Keratinocyte (primary cell): ENCODE data around the gene MFSD11.

Experiments used
- EZH2 ChIP-seq: IDR thresholded peaks from one replicate; pipeline ENCODE4 v1.6.1; 2012; ENCODE audit warnings: inconsistent platforms, mild to moderate bottlenecking, low read length, moderate library complexity
- TF ChIP-seq, protein P1 (sequence below), 3 experiments: IDR thresholded peaks in 1 of 3; conservative IDR thresholded peaks in 1 of 3; optimal IDR thresholded peaks in 1 of 3; 2 replicates in 2 of 3; 3 replicates in 1 of 3; pipeline versions ENCODE3 to v1.5.1; 2011; ENCODE audit warnings: low read length in 3 of 3, mild to moderate bottlenecking in 3 of 3, moderate library complexity in 2 of 3, control low read depth in 1 of 3, inconsistent platforms in 1 of 3; ENCODE audit not compliant: insufficient read depth in 2 of 3; ENCODE audit errors: extremely low read depth in 1 of 3

DNA sequence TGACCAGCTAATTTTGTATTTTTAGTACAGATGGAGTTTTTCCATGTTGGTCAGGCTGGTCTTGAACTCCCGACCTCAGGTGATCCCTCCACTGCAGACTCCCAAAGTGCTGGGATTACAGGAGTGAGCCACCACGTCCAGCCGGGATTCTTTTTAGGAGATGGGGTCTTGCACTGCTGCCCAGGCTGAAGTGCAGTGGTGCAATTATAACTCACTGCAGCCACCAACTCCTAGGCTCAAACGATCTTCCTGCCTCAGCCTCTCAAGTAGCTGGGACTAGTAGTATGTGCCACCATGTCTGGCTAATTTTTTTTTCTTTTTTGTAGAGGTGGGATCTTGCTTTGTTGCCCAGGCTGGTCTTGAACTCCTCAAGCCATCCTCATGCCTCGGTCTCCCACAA lies 73.9 kb downstream of the MFSD11 start:
- TF ChIP-seq, protein P1, sequence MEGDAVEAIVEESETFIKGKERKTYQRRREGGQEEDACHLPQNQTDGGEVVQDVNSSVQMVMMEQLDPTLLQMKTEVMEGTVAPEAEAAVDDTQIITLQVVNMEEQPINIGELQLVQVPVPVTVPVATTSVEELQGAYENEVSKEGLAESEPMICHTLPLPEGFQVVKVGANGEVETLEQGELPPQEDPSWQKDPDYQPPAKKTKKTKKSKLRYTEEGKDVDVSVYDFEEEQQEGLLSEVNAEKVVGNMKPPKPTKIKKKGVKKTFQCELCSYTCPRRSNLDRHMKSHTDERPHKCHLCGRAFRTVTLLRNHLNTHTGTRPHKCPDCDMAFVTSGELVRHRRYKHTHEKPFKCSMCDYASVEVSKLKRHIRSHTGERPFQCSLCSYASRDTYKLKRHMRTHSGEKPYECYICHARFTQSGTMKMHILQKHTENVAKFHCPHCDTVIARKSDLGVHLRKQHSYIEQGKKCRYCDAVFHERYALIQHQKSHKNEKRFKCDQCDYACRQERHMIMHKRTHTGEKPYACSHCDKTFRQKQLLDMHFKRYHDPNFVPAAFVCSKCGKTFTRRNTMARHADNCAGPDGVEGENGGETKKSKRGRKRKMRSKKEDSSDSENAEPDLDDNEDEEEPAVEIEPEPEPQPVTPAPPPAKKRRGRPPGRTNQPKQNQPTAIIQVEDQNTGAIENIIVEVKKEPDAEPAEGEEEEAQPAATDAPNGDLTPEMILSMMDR (optimal IDR thresholded peaks at IDR 0.05 in 1 of 3, IDR thresholded peaks at IDR 0.05 in 1 of 3, conservative IDR thresholded peaks at IDR 0.05 in 1 of 3; ENCODE audit: extremely low read depth in 1 of 3, insufficient read depth in 2 of 3, low read length in 3 of 3): no peak
- TF ChIP-seq EZH2: no peak
